OCI-LY1 (cell line): ENCODE measurements around the gene ELFN1.

Experiments
- H2AFZ ChIP-seq: fragments of 200-600 bp; sonication (generic), shearing (Covaris generic); 2 replicates; pipeline ENCODE4 v1.6.0; 2014; ENCODE audit warnings: antibody characterized with exemption, mild to moderate bottlenecking, low read length
- H3F3A ChIP-seq: fragments of 200-600 bp; sonication (generic), shearing (Covaris generic); 2 replicates; pipeline ENCODE4 v1.6.0; 2014; ENCODE audit warnings: mild to moderate bottlenecking, antibody characterized with exemption, low read length, moderate library complexity; ENCODE audit not compliant: insufficient read depth
- H3K27ac ChIP-seq: fragments of 200-600 bp; sonication (generic); 2 replicates; pipeline ENCODE4 v1.5.1; 2014; ENCODE audit warnings: low read length, mixed run types, mild to moderate bottlenecking, low read depth; ENCODE audit not compliant: poor library complexity, severe bottlenecking
- H3K27me3 ChIP-seq: fragments of 200-600 bp; sonication (generic); 2 replicates; pipeline ENCODE4 v1.6.0; 2014; ENCODE audit warnings: antibody characterized with exemption, mild to moderate bottlenecking, low read length, moderate library complexity; ENCODE audit not compliant: insufficient read depth
- H3K36me3 ChIP-seq: fragments of 200-600 bp; sonication (generic); 2 replicates; pipeline ENCODE4 v1.6.1; 2014; ENCODE audit warnings: mild to moderate bottlenecking, antibody characterized with exemption, low read length, moderate library complexity, mixed read lengths; ENCODE audit not compliant: insufficient read depth
- H3K4me1 ChIP-seq: fragments of 200-600 bp; sonication (generic); 2 replicates; pipeline ENCODE4 v1.5.1; 2014; ENCODE audit warnings: mild to moderate bottlenecking, low read length, moderate library complexity; ENCODE audit not compliant: insufficient read depth, severe bottlenecking
- H3K4me2 ChIP-seq: fragments of 200-600 bp; sonication (generic), shearing (Covaris generic); 2 replicates; pipeline ENCODE4 v1.6.1; 2014; ENCODE audit warnings: low read length
- H3K4me3 ChIP-seq: fragments of 200-600 bp; sonication (generic); 2 replicates; pipeline ENCODE4 v1.5.1; 2014; ENCODE audit warnings: low read length, low read depth, mild to moderate bottlenecking, mixed read lengths; ENCODE audit not compliant: poor library complexity, severe bottlenecking
- H3K79me2 ChIP-seq: fragments of 200-600 bp; shearing (Covaris generic); 2 replicates; pipeline ENCODE4 v1.6.1; 2016; ENCODE audit warnings: mixed run types, low read length, mixed read lengths; ENCODE audit not compliant: insufficient read depth
- H3K9ac ChIP-seq: fragments of 200-600 bp; sonication (generic), shearing (Covaris generic); 2 replicates; pipeline ENCODE4 v1.6.1; 2014; ENCODE audit warnings: mild to moderate bottlenecking, low read length, mixed read lengths
- H3K9me2 ChIP-seq: fragments of 200-600 bp; sonication (generic), shearing (Covaris generic); 2 replicates; pipeline ENCODE4 v1.6.1; 2014; ENCODE audit warnings: low read depth, mild to moderate bottlenecking, low read length, mixed read lengths
- H3K9me3 ChIP-seq: fragments of 200-600 bp; shearing (Covaris generic); 2 replicates; pipeline ENCODE4 v1.6.1; 2014; ENCODE audit warnings: low read length, mixed read lengths
- H4K20me1 ChIP-seq: fragments of 200-600 bp; sonication (generic), shearing (Covaris generic); 2 replicates; pipeline ENCODE4 v1.6.0; 2016; ENCODE audit warnings: mild to moderate bottlenecking, low read length; ENCODE audit not compliant: insufficient read depth
- CTCF ChIP-seq: fragments of 200-600 bp; sonication (generic), shearing (Covaris generic); IDR thresholded peaks from 2 replicates; pipeline ENCODE4 v1.5.1; 2017; ENCODE audit warnings: mild to moderate bottlenecking, antibody characterized with exemption, low read length, moderate library complexity, mixed read lengths
- EZH2 ChIP-seq: fragments of 200-600 bp; sonication (generic), shearing (Covaris generic); IDR thresholded peaks from 2 replicates; pipeline ENCODE4 v1.8.0; 2017; ENCODE audit warnings: borderline replicate concordance, mixed run types, mild to moderate bottlenecking, antibody characterized with exemption, low read length, moderate library complexity, mixed read lengths

Gene ELFN1

GRCh38 chr7:1663857-1664651 lies 6.0 kb upstream of the ELFN1 start:
- TF ChIP-seq CTCF, result no peak
- TF ChIP-seq EZH2, result no peak
- Histone ChIP-seq H3K79me2 (no peaks in the 10 kb centered on the region), H3K4me2 (peak overlapping the region; percentile 50; the same call in 1 of the 2 replicates), H3K27me3 (peaks cover 9% of the 10 kb centered on the region; the same call in 1 of the 2 replicates), H2AFZ (no peak overlapping the region), H4K20me1 (no peaks in the 10 kb centered on the region), H3K4me1 (peaks cover 7% of the 10 kb centered on the region), H3K9me2 (no peaks in the 10 kb centered on the region), H3K9ac (no peak overlapping the region), H3K9me3 (no peaks in the 10 kb centered on the region), H3K27ac (no peak overlapping the region), H3K36me3 (no peaks in the 10 kb centered on the region), H3F3A (no peaks in the 10 kb centered on the region), H3K4me3 (peak overlapping the region; percentile 44)

- peaks cover 9% of the 10 kb centered on the region; the same call in 1 of the 2 replicates for H3K27me3 ChIP-seq
These were observed 5.1 kb upstream of the ELFN1 start for GRCh38 chr7:1664711-1665548.

More at GRCh38 chr7:1664711-1665548, 5.1 kb upstream of the ELFN1 start:
- H4K20me1 ChIP-seq, result no peaks in the 10 kb centered on the region
- peak; percentile 68 for TF ChIP-seq CTCF
- no peak for TF ChIP-seq EZH2
- H3K9ac ChIP-seq, result no peak overlapping the region
- no peaks in the 10 kb centered on the region for H3K9me2 ChIP-seq
- no peaks in the 10 kb centered on the region for H3K36me3 ChIP-seq
- H3K9me3 ChIP-seq, result no peaks in the 10 kb centered on the region
- no peak overlapping the region for H3K27ac ChIP-seq
- H2AFZ ChIP-seq, result no peak overlapping the region
- peak overlapping the region; percentile 44 for H3K4me3 ChIP-seq
- H3K4me2 ChIP-seq, result peak overlapping the region; percentile 50
- no peaks in the 10 kb centered on the region for H3F3A ChIP-seq
- peaks cover 7% of the 10 kb centered on the region for H3K4me1 ChIP-seq
- H3K79me2 ChIP-seq, result no peaks in the 10 kb centered on the region
